GM19324 (cell line): ENCODE results near the gene METTL26.

Experiments used
- ATAC-seq: cut with Tn5 transposase; IDR thresholded peaks from one replicate; pipeline ENCODE4 v1.9.1; 2021; ENCODE audit warnings: mild to moderate bottlenecking, moderate library complexity; ENCODE audit not compliant: unreplicated experiment, low FRiP score

The METTL26 gene

DNA sequence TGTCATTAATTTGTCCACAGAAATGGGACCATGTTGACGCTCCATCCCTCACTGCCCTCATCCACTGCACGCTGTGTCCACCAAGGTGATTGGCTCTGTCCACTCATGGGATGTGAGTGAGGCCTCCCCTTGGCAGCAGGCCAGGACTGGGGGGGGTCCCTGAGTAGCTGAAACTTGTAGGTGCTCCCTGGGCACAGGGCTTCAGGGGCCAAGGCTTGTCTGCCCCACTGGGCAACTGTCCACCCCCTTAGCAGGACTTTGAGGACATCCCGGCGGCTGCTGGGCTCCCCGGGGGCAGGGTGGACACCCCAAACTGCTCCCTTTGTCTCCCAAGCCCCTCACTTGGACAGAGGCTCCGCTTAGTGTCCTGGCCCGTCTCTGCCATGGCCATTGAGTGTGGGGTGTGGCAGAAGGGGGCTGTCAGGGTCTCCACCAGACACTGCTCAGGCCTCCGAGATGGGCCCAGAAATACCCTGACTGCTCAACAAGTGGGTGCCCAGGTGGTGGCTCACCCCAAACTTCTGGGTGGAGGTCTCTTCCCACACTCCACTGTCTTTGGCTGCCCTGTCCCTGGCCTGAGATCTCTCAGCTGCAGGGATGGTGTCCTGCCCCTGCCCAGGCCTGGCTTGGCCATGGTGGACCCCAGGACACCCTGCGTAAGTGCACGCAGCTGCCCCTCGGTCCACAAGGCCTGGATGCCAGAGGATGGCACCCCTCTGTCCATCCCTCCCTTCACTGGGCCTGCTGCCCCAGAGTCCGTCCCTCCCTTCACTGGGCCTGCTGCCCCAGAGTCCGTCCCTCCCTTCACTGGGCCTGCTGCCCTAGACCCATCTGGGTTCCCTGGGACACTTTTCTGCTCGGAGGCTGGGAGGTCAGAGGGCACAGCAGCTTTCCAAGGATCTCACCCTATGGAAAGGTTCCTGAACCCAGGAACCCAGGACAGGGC is 49.2 kb downstream of the METTL26 start:
- ATAC-seq: no peak

DNA sequence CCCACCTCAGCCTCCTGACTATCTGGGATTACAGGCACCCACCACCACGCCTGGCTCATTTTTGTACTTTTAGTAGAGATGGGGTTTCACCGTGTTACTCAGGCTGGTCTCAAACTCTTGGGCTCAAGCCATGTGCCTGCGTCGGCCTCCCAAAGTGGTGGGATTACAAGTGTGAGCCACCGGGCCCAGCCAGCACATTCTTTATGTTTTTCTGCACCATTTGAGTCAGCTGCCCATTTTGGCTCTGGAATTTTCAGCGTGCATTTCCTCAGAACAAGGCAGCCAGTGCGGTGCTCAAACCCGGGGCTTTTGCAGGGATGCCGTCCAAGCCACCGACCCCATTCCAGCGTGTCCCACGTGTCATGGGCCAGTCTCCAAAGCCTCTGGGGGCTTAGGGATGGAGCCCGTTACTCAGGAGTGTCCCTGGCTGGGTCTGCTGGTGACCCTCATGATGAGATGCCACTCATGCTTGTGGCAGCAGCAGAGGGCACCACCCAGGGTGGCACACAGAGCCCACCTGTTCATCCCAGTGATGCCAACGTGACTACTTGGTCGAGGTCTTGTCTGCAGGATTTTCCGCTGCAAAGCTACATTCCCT is 50.0 kb downstream of the METTL26 start:
- no peak for ATAC-seq

DNA sequence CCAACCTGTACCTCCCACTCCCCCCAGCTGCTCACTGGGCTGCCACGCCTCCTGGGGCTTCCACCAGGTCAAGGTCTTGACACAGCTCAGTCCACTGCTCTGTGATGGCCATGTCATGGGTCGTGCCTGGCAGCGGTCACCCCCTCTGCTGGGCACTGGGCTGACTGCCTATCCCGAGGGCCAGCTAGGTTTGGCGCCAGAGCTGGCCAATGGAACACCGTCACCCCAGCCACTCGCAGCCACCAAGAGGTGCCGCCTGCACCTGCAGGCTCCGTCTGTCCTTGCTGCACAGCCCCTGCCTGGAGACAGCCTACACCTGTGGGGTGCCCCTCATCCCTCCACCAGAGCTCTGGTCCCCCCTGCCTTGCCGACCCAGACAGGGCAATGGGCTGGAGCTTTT is 50.8 kb downstream of the METTL26 start:
- ATAC-seq: no peak
